ENCODE results near the gene BNIP3. TPM values are rescaled to one million over a fixed set of nuclear protein-coding genes. Genes with fewer than 3 reads are reported as not detected.

The BNIP3 gene
- total and polyA plus RNA-seq, 2 of the 13 experiments (the other 11 are each of a cell fraction or from before 2014, with no cell fraction given) = 73.7 to 223 TPM

DNA sequence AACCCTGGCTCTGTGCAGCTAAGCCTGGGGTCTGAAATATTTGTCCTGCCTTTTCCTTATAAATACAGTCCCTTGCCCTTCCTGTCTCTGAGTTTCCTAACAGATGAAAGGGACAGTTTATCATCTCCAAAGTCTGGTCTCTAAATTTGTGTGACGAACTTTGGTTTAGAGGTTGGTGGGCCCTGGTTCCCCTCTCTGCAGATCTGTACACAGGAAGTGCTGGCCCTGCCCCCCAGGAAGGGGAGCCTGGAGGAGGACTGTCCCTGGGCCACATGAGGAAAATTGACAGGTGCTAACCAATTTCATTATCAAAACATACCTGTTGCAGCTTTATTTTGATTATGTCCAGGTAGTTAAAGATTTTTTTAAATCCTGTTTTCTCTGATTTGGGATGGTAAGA is 46.5 kb downstream of the BNIP3 start (continued):
- TF ChIP-seq ZNF350 (CRISPR knock-in tag; IDR thresholded peaks at IDR 0.05; ENCODE audit: borderline replicate concordance, low read depth) (no peak), MYC (CRISPR knock-in tag; IDR thresholded peaks at IDR 0.05; ENCODE audit: borderline replicate concordance) (no peak), ZC3H4 (CRISPR knock-in tag; IDR thresholded peaks at IDR 0.05; ENCODE audit: borderline replicate concordance) (no peak), PATZ1 (CRISPR knock-in tag; IDR thresholded peaks at IDR 0.05) (no peak)

- Histone ChIP-seq H3K27me3 (ENCODE audit: control insufficient read depth in 1 of 2, insufficient read depth in 2 of 2, low read length in 2 of 2) (no peaks in the 10 kb centered on the region), H3K4me2 (ENCODE audit: low read depth, low read length) (no peak overlapping the region; the same call in 1 of the 2 replicates), H3K36me3 (replicated peaks in 1 of 2; ENCODE audit: control insufficient read depth in 1 of 2, insufficient read depth in 2 of 2, low read length in 2 of 2) (peaks cover 16 to 40% of the 10 kb centered on the region in 2 experiments), H3K79me2 (ENCODE audit: insufficient read depth, low read length) (peaks cover 59% of the 10 kb centered on the region), H3K4me1 (ENCODE audit: insufficient read depth, low read length) (peaks cover 15% of the 10 kb centered on the region), H3K9me3 (ENCODE audit: low read length) (no peaks in the 10 kb centered on the region), H4K20me1 (ENCODE audit: insufficient read depth, low read length) (peaks cover 38% of the 10 kb centered on the region; the same call in 1 of the 2 replicates), H3K4me3 (replicated peaks in 1 of 3; ENCODE audit: insufficient read depth in 1 of 3, low read depth in 2 of 3, low read length in 3 of 3) (no peak overlapping the region), H3K9ac (ENCODE audit: insufficient read depth, low read depth, low read length) (no peak overlapping the region), H3K27ac (ENCODE audit: extremely low read length, insufficient read depth, low read length) (peak overlapping the region; percentile 20), H2AFZ (ENCODE audit: low read length) (no peak overlapping the region)
- ChIA-PET CTCF (ENCODE audit: low intra/inter-chr PET ratio, low total read pairs) (no interaction called here), POLR2A (no interaction called here)
- ATAC-seq (no peak), DNase-seq (ENCODE audit: low spot score) (no peak), FAIRE-seq (no peak)
- TF ChIP-seq BRD4 (CRISPR knock-in tag; IDR thresholded peaks at IDR 0.05) (no peak), CBX1 (IDR thresholded peaks at IDR 0.05; ENCODE audit: low read depth) (no peak), ZNF569 (CRISPR knock-in tag; IDR thresholded peaks at IDR 0.05; ENCODE audit: borderline replicate concordance) (no peak), ZNF678 (CRISPR knock-in tag; IDR thresholded peaks at IDR 0.05) (no peak)
- TF ChIP-seq, protein P1, sequence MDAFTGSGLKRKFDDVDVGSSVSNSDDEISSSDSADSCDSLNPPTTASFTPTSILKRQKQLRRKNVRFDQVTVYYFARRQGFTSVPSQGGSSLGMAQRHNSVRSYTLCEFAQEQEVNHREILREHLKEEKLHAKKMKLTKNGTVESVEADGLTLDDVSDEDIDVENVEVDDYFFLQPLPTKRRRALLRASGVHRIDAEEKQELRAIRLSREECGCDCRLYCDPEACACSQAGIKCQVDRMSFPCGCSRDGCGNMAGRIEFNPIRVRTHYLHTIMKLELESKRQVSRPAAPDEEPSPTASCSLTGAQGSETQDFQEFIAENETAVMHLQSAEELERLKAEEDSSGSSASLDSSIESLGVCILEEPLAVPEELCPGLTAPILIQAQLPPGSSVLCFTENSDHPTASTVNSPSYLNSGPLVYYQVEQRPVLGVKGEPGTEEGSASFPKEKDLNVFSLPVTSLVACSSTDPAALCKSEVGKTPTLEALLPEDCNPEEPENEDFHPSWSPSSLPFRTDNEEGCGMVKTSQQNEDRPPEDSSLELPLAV (CRISPR knock-in tag; conservative IDR thresholded peaks at IDR 0.05; ENCODE audit: low read depth) = no peak
- TF ChIP-seq, protein P2, sequence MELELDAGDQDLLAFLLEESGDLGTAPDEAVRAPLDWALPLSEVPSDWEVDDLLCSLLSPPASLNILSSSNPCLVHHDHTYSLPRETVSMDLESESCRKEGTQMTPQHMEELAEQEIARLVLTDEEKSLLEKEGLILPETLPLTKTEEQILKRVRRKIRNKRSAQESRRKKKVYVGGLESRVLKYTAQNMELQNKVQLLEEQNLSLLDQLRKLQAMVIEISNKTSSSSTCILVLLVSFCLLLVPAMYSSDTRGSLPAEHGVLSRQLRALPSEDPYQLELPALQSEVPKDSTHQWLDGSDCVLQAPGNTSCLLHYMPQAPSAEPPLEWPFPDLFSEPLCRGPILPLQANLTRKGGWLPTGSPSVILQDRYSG (CRISPR knock-in tag; IDR thresholded peaks at IDR 0.05) = no peak
- TF ChIP-seq, protein P3, sequence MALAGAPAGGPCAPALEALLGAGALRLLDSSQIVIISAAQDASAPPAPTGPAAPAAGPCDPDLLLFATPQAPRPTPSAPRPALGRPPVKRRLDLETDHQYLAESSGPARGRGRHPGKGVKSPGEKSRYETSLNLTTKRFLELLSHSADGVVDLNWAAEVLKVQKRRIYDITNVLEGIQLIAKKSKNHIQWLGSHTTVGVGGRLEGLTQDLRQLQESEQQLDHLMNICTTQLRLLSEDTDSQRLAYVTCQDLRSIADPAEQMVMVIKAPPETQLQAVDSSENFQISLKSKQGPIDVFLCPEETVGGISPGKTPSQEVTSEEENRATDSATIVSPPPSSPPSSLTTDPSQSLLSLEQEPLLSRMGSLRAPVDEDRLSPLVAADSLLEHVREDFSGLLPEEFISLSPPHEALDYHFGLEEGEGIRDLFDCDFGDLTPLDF (CRISPR knock-in tag; IDR thresholded peaks at IDR 0.05) = no peak
- intact Hi-C loops (cut with micrococcal nuclease; ENCODE audit: unreplicated experiment) = no loop called here
- WGBS (ENCODE audit: low lambda C conversion rate) = 99% methylated on average over 8 of the region's 8 CpGs
- no TSS peak for BruUV-seq (replicated peaks)
- in situ Hi-C loops (cut with HindIII; ENCODE audit: extremely low pct_ligation_motif_present, low pct_unique_long_range_greater_than_20kb) = no loop called here
Observed at GRCh38 chr10:131934769-131935168, 47.0 kb downstream of the BNIP3 start.

Data from HepG2 (cell line).